DOHH2 (cell line): ENCODE results near the gene SNW1.

ENCODE experiments used
- H3F3A ChIP-seq: fragments of 200-600 bp; sonication (generic), shearing (Covaris generic); 2 replicates; pipeline ENCODE4 v1.6.0; 2016; ENCODE audit warnings: antibody characterized with exemption, mild to moderate bottlenecking; ENCODE audit not compliant: control insufficient read depth, insufficient read depth
- H3K27ac ChIP-seq: fragments of 200-600 bp; sonication (generic); 2 replicates; pipeline ENCODE4 v1.5.1; 2014; ENCODE audit warnings: low read depth, mild to moderate bottlenecking, low read length, moderate library complexity
- H3K27me3 ChIP-seq: fragments of 200-600 bp; sonication (generic); 2 replicates; pipeline ENCODE4 v1.6.1; 2014; ENCODE audit warnings: mild to moderate bottlenecking, low read length, mixed read lengths; ENCODE audit not compliant: control insufficient read depth
- H3K36me3 ChIP-seq: fragments of 200-600 bp; sonication (generic); 2 replicates; pipeline ENCODE4 v1.6.1; 2014; ENCODE audit warnings: mild to moderate bottlenecking, low read length, moderate library complexity, mixed read lengths; ENCODE audit not compliant: control insufficient read depth
- H3K4me1 ChIP-seq: fragments of 200-600 bp; sonication (generic); 2 replicates; pipeline ENCODE4 v1.6.1; 2014; ENCODE audit warnings: mild to moderate bottlenecking, low read length, mixed read lengths; ENCODE audit not compliant: control insufficient read depth
- H3K4me2 ChIP-seq: fragments of 200-600 bp; sonication (generic); 2 replicates; pipeline ENCODE4 v1.6.0; 2014; ENCODE audit warnings: mild to moderate bottlenecking, low read length, moderate library complexity
- H3K4me3 ChIP-seq: fragments of 200-600 bp; sonication (generic); 2 replicates; pipeline ENCODE4 v1.5.1; 2014; ENCODE audit warnings: mild to moderate bottlenecking, low read length, mixed read lengths
- H3K79me2 ChIP-seq: fragments of 200-600 bp; sonication (generic); 2 replicates; pipeline ENCODE4 v1.6.1; 2014; ENCODE audit warnings: mild to moderate bottlenecking, low read length, mixed read lengths; ENCODE audit not compliant: control insufficient read depth
- H3K9me2 ChIP-seq: fragments of 200-600 bp; sonication (generic); replicated peaks from 2 replicates; pipeline ENCODE4 v1.6.1; 2014; ENCODE audit warnings: mild to moderate bottlenecking, low read length, mixed read lengths; ENCODE audit not compliant: control insufficient read depth
- H3K9me3 ChIP-seq: fragments of 200-600 bp; sonication (generic); 2 replicates; pipeline ENCODE4 v1.6.1; 2014; ENCODE audit warnings: antibody characterized with exemption, low read length, mixed read lengths; ENCODE audit not compliant: control insufficient read depth, insufficient read depth
- H4K20me1 ChIP-seq: fragments of 200-600 bp; sonication (generic); 2 replicates; pipeline ENCODE4 v1.6.0; 2014; ENCODE audit warnings: low read depth, mild to moderate bottlenecking, antibody characterized with exemption, low read length, moderate library complexity; ENCODE audit not compliant: control insufficient read depth, insufficient read depth
- CTCF ChIP-seq: fragments of 200-600 bp; sonication (generic); IDR thresholded peaks from one replicate; pipeline ENCODE4 v1.5.1; 2014; ENCODE audit warnings: antibody characterized with exemption, mild to moderate bottlenecking, low read depth, low read length; ENCODE audit not compliant: poor library complexity, severe bottlenecking
- EZH2phosphoT487 ChIP-seq: fragments of 200-600 bp; sonication (generic); IDR thresholded peaks from 2 replicates; pipeline ENCODE4 v1.6.1; 2017; ENCODE audit warnings: borderline replicate concordance, mild to moderate bottlenecking, antibody characterized with exemption, low read length, moderate library complexity, mixed read lengths

Gene SNW1

GRCh38 chr14:77674931-77675330, 86.0 kb downstream of the SNW1 start:
- Histone ChIP-seq H3K4me3 (no peak overlapping the region), H4K20me1 (no peaks in the 10 kb centered on the region), H3K4me2 (no peak overlapping the region), H3K27me3 (no peaks in the 10 kb centered on the region), H3K9me2 (no peaks in the 10 kb centered on the region), H3K36me3 (peaks cover 39% of the 10 kb centered on the region), H3K79me2 (no peaks in the 10 kb centered on the region), H3K27ac (no peak overlapping the region), H3F3A (no peaks in the 10 kb centered on the region), H3K4me1 (no peaks in the 10 kb centered on the region), H3K9me3 (no peaks in the 10 kb centered on the region)
- no peak for TF ChIP-seq EZH2phosphoT487
- TF ChIP-seq CTCF, result no peak

GRCh38 chr14:77673193-77673592, 87.8 kb downstream of the SNW1 start:
- H3F3A ChIP-seq, result no peaks in the 10 kb centered on the region
- no peak overlapping the region for H3K4me2 ChIP-seq
- H3K9me2 ChIP-seq, result no peaks in the 10 kb centered on the region
- H3K9me3 ChIP-seq, result no peaks in the 10 kb centered on the region
- no peak overlapping the region for H3K4me3 ChIP-seq
- no peaks in the 10 kb centered on the region for H3K4me1 ChIP-seq
- no peak overlapping the region for H3K27ac ChIP-seq
- no peaks in the 10 kb centered on the region for H3K27me3 ChIP-seq
- no peak for TF ChIP-seq CTCF
- TF ChIP-seq EZH2phosphoT487, result no peak
- no peaks in the 10 kb centered on the region for H4K20me1 ChIP-seq
- H3K36me3 ChIP-seq, result peaks cover 35% of the 10 kb centered on the region
- H3K79me2 ChIP-seq, result no peaks in the 10 kb centered on the region
